DMS53 (cell line): Measurements from ENCODE around the gene NUDT4B.
"Not testable (repeated sequence)": the region's sequence is repeated elsewhere in the genome, so short reads cannot be mapped to it uniquely, and the experiment has no call there.

Source experiments
- DNase-seq: peaks from one replicate; lab custom pipeline; 2025; lab: John Stamatoyannopoulos, UW

NUDT4B gene

DNA sequence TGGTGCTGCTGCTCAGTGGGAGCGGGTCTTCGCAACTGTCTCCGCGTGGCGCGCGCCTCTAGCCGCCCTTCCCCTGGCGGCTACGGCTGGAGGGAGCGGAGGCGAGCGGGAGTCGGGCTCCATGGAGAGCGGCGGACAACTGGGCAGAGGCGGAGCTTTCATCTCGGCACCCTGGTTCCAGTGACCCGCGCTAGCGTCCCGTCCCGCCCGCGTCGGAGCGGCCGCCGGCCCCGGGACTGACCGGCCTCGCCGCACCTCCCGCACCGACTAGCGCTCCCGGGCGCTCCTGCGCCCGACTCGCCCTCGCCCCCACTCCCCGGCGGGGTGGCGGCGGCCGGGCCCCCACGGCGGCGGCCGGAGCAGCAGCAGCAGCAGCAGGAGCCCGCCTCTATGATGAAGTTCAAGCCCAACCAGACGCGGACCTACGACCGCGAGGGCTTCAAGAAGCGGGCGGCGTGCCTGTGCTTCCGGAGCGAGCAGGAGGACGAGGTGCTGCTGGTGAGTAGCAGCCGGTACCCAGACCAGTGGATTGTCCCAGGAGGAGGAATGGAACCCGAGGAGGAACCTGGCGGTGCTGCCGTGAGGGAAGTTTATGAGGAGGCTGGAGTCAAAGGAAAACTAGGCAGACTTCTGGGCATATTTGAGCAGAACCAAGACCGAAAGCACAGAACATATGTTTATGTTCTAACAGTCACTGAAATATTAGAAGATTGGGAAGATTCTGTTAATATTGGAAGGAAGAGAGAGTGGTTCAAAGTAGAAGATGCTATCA, at the start of gene NUDT4B:
Gene NUDT4B (plus strand): TSS at position 212 of the 772 bp plus-strand sequence. CDS start 179 bp downstream, at position 391.
- DNase-seq = not testable (repeated sequence)

DNA sequence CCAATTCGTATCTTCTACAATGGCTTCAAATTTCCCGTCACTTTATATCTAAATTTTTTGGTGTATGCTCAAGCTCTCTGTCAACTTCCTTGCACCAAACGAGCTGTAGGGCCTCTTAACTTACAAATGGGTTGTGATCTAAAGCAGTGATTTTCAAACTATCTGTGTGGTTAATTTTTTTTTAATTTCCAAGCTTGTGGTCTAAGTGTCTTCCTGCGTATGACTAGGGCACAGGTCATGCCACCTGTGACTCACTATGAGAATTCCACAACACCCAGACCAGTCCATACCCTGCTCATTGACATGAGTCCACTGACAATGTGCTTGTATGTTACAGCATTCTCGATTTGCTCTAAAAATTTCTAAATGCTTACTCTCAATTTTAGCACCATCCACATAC, 49.2 kb upstream of the NUDT4B start:
- DNase-seq = not testable (repeated sequence)

DNA sequence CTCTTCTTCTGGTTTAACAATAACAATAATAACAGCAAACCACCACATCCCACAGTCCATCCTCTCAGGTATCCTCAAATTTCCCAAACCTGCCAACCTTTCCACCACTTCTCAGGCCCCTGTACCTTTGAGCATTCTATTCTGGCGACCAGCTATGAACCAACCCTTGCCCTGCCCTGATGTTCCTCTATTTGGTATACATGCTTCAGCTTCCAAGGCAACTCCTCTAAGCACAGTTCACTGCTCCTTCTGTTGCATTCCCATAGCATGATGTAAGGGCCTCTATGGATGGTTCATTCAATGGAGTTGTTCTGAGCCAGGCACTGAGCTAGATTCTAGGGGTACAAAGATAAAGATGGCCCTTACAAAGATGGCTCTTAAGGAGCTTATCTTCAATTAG, 46.3 kb upstream of the NUDT4B start:
- DNase-seq = not testable (repeated sequence)

DNA sequence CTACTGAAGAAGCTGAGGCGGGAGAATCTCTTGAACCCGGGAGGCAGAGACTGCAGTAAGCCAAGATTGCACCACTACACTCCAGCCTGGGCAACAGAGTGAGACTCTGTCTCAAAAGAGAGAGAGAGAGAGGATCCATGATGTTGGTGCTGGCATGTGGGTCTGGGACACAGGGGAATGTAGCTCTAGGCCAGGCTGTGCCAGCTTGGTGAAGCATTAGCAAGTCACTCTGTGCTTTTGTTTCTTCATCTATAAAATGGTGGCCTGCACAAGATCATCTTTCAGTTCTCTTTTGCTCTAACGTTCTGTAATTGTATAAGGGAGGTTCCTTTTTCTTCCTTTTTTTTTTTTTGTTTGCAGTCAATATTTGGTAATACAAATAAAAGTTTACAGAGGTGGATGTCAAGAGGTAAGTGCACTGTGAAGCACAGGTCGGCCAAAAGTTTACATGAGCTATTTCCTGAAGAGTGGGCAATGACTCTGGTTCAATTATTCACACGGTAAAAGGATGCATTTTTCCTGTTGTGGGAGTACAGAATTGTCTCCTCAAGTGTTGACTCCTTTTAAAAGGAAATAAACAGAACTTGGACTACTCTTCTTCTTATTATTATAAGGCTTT, 44.5 kb upstream of the NUDT4B start:
- not testable (repeated sequence) for DNase-seq

DNA sequence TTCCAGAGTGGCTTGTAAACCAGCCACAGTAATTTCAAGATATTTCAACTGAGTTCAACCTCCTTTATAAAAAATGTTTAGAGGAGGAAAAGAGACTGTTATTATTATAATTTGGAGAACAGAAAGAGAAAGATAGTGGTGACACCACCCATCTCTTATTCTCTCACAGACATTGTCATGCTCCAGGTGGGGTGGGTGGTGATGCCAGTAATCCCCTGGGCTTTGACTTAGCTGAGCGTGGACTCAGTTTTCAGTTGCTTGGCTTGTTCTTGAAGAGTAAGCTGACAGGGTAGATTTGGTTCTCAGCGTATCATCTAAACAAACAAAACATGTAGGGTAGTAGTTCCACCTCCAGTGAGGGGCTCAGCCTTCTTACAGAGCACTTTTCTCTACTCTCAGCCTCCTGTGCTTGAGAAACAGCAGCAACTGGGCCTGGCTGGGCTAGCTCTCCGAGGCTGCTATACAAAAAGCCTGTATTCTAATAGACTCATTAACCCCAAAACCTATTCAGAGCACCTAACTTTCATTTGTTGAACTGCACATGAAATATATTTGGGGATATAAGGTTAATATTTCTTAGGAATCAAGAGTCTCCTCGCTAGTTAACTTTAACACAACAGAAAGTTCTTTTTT, 43.1 kb upstream of the NUDT4B start:
- DNase-seq = not testable (repeated sequence)

DNA sequence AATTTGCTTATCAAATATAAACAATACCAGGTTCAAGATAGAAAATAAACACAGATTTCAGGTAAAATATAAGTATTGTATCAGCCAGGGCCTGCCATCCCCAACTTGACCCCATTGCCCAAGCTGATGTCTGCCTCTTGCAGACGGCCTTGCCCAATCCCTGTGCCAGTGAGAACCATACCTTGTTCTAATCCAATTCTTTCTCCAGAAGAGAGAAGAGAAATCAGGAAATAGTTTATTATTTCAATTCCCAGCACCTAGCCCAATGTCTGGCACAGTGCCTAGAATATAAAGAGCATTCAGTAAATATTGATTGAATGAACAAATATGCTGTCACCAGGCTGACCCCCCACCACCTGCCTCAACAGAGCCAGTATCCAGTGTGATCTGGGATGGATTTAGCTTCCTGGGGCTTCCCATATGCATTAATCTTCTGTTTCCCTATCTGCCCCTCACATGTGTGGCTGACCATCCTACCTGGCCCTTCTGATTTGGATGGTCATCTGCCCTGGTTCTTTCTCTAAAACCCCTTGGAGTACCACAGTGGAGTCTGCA, 39.7 kb upstream of the NUDT4B start:
- not testable (repeated sequence) for DNase-seq

DNA sequence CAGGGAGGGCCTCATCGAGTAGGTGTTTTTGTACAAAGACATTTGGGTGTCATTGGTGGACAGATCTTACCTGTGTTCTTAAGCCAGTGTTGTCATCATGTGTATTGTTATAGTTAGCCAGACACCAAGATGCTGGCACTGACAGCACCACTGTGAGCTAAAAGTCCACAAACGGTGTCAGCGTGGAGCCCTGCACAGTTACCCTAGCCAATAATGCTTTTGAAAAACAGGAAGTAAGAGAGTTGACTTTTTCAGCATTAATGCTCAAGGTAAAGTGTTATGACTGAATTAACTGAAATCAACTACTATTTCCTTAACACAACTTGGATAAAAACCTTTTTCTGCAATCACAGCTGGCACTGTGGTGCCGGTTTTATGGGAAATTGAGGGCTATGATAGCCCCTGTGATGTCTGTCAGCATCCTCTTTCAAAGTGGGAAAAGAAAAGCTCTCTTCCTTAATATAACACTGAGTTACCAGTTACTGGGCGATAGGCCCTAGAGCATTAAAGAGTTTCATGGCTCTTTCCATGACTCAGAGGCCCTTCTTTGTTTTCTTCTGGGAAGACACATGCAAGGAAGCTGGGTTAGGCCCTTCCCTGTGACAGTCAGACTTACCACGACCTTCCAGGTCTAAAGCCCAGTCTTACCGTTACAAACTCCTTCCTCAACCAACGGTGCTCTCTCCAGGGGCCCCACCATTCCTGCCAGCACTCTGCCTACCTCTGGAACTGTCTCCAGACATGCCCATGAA, 37.6 kb upstream of the NUDT4B start:
- not testable (repeated sequence) for DNase-seq

DNA sequence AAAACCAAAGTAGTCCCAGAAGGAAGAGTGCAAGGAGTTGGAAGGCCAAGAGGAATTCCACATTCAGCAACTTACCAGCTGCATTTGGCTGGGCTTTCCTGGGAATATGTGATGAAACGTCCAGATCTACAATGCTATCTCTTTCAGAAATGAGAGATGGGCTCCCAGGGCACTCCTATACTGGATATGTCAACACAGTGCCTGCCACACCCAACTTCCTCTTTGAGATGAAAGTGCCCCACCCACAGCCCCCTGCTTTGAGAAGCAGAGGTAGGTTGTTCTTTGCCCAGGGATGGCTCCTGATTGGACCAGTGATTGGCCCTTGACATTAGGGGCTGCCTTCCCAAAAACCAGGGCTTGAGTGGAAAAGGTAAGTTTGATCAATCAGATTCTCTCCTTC, 36.2 kb upstream of the NUDT4B start:
- DNase-seq = not testable (repeated sequence)

DNA sequence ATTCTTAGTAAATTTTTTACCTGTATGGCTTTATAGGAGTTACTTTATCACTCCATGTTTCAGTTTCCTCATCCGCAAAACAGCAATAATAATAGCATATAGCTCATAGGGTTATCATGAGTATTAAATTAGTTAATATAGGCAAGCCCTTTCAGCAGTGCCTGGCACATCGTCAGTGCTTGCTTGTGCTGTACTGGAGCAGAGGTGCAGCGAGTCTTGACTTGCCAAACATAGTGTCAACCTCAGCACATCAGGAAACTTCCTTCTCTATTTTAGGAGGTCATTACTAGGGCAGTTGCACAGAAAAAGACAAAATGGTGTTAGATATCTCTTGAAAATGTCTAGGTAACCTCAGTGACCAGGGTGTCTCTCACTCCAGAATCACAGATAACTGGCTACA, 33.1 kb upstream of the NUDT4B start:
- not testable (repeated sequence) for DNase-seq

DNA sequence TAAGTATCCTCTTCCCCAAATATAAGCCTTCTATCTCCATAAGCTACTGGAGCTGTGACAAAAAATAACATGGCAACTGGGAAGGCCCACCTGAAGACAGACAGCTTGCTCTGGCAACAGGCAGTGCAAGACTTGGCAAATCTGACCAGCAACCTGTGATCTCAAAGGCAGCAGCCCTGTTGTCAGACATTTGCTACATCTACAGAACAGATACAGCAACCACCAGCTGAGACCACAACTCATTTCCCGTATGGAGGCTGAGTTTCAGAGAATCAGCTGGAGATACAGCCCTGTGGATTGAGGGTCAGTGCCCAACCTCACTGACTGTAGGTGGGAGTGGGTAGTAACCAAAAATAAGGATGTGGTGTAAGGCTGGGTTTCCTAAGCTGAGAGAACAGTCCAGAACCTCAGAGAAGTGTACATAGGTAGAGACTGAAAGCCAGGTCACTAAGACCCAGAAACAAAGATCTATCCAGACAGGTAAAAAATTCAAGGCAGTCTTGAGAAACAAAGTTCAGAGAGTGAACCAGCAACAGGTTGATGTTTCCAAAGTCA, 31.5 kb upstream of the NUDT4B start:
- not testable (repeated sequence) for DNase-seq

DNA sequence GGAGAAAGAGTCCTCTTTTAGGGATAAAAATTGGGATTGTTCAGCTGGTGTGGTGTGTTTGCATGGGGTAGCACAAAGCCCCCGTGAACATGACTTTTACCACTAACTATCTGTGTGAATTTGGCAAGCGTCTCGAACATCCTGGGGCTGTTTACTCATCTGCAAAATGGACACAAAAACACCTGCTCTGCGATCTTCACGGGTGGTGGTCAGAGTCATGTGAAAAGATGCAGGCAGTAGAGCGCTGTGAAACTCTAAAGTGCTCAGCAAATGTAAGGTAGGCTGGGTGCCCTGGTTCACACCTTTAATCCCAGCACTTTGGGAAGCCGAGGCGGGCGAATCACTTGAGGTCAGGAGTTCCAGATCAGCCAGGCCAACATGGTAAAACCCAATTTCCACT, 27.7 kb upstream of the NUDT4B start:
- not testable (repeated sequence) for DNase-seq

DNA sequence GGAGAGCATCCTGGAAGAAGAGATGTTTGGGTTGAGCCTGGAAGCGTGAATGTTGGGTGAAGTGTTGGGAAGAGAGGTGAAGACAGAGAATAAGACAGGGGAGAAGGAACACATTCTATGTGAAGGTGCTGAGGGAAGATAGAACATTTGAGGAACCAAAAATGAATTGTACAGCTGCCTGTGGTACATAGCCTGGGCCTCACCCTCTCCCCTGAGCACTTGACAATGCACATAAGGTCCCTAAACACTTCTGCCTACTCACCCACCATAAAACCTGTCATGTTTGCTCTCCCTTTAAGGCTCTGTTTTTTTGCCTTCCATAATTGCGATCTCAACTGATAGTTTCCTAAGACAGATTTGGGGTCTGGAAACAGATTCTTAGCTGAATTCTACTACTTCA, 25.8 kb upstream of the NUDT4B start:
- DNase-seq = not testable (repeated sequence)

DNA sequence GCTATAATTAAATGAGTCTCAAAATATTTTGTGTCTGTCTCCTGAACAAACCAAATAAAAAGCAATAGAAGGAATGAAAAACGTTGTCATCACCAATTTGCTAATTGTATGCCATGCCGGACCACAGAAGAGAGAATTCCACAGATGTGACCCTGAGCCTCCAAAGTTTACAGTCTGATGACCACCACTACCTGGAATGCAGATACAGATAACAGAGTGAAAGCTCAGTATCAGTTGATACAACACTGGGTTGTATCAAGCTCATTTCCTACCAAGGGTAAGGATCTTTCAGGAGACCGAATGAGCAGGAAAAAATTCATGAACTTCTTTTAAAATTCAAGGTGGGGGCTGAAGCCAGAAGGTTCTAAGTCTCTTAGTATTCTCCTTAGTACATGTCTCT, 25.1 kb upstream of the NUDT4B start:
- not testable (repeated sequence) for DNase-seq

DNA sequence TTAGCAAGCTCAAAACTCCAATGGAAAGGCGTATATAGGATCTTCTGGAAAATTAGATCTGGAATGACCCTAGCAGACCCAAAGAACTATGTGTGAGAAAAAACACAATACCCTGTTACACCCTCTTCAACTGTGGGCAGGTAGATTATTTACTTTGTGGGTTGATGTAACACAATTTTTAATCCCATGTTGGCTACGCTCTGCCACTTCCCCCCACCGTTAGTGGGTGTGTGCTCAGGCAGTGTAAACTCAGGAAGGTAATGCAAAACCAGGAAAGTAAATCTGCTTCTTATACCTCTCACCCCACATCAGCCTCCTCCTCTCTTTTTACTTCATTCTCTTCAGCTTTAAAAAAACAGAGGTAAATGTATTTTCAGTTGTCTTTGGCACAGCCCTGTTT, 23.7 kb upstream of the NUDT4B start:
- DNase-seq = not testable (repeated sequence)

DNA sequence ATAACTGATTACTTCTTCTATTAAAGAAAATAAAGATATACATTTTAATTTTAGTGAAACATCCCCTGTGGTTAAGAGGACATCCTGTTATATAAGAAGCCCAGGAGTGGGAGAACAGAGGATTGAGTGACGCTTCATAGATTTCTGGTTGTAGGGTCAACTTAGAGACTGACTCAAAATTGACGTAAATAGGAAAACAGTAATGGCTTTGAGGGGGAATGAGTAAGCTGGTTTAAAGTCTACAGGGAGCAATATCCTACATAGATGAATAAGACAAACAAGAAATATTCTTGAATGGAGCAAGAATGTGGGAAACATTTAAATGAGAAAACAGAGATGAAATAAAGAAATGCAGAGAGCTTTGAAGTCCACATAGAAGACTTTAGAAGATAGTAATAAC, 20.7 kb upstream of the NUDT4B start:
- DNase-seq = not testable (repeated sequence)

DNA sequence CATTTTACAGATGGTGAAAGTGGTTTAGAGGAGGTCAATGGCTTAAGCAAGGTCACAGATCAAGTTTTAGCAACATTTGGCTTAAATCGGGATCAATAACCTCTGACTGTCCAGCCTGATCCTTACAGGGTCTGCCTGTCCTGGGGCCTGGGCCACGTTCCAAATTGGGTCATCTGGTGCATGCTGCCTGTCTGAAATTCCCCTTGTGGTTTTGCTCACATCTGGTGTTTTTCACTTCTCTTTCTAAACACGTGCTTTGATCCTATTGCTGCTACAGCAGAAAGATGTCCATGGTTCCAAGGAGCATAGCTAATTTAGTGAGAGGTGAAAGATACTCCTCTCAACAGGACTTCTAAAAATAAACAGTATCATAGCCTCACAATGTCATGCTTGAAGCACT, 19.4 kb upstream of the NUDT4B start:
- DNase-seq = not testable (repeated sequence)

DNA sequence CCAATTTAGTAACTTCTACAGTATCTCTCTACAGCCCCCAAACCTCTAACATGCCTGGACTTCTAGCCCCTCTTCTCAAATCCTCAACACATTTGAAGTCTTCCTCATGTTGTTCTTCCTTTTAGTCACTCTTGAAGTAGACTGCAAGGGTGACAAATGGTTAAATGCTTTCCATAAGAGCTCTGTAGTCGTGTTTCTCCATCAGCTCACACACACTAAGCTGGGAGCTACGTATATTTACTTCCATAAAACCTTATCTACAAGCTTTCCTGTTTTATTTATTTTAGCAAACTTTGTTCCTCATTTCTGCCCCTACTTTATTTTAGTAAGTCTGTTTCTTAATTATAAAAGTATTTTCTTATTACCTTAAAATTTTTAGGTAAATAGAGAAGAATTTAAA, 19.0 kb upstream of the NUDT4B start:
- not testable (repeated sequence) for DNase-seq

DNA sequence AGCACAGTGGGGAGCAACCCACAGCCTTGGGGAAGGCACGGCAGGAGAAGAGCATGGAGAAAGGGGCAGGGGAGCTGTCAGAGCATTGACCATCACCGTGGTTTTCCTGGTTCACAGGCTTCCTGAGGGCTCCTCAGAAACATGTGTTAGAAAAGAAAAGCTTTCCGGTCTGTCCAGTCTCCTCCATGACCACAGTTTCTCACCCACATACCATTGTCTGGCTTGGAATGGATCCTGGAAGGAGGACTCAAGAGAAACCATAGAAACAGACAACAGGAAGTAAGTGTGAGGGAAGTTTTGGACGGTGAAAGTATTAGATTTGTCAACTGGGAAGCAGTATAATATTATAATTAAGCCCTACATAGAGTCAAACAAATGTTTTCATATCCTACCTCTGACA, 16.3 kb upstream of the NUDT4B start:
- not testable (repeated sequence) for DNase-seq

DNA sequence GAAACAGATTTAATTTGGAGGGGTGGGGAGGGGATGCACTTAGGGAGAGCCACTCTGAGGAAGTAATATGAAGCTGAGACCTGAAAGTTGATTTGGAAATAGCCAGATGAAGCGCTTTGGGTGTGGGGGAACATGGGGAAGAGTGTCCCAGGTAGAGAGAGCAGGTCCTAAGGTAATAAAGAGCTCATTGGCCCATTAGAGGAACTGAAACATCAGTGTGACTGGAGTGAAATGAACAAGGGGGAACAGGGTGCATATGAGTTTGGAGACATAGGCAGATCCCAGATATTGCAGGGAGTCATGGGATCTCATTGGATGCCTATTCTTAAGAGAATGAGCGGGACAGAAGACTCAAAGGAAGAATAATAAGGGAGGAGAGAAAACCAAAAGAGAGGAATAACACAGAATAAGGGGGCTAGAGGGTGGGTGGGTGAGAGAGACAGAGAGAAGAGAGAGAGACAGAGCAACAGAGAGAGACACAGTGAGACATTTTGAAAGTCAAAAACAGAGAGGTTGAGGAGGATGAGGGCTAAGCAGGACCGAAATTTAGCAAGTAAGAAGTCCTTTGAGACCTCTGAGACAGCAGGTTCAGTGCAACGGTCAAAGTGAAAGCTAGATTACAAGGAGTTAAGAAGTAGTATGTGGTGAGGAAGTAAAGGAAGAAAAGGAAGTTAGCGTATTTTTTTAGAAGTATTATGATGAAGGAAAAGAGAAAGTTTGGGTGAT, 14.8 kb upstream of the NUDT4B start:
- DNase-seq = not testable (repeated sequence)

DNA sequence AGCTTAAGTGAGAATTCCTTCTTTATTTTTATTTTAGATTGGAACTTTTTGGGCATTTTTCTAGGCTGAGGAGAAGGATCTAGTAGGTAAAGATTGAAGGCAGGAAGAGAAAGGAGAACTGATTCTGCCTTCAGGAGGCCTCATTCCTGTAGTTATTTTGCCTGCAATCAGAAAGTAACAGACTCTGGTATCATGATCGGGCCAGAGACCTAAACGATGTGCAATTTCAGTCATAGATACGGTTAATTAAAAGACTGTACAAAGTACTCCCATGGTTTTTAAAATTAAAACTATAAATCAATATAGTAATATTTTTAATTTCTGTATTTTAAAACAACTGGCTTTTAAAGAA, 14.3 kb upstream of the NUDT4B start:
- DNase-seq = not testable (repeated sequence)

DNA sequence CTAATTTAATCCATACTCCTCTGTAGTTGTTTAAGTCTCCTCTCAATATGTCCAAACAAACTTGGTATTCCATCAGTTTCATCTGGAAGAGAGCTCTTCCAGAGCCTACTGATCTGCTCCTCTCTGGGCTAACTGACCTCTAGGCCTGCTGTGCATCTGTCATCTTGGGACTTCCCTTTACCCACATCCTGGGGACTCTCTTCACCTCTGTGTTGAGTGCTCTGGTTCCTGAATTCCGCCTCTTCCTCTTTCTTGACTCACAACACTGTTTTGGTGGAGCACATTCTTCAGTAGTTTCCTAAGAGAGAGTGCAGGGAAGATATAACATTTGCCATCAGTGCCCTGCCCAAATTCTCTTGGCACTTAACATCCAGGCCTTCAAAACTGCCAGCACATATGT, 13.0 kb upstream of the NUDT4B start:
- not testable (repeated sequence) for DNase-seq
